GM18868 (cell line): ENCODE results near the gene RGCC.
A peak's percentile ranks its signal among the peaks of the same experiment; 100 is the strongest.

ENCODE experiments used
- ATAC-seq: cut with Tn5 transposase; IDR thresholded peaks from one replicate; pipeline ENCODE4 v1.9.1; 2021; ENCODE audit warnings: mild to moderate bottlenecking, moderate library complexity; ENCODE audit not compliant: unreplicated experiment

Gene RGCC

GRCh38 chr13:41452462-41452861 lies 4.9 kb upstream of the RGCC start:
- ATAC-seq, result no peak

GRCh38 chr13:41453620-41454019 lies 3.7 kb upstream of the RGCC start:
- no peak for ATAC-seq

GRCh38 chr13:41454170-41454569 lies 3.2 kb upstream of the RGCC start:
- ATAC-seq, result no peak

GRCh38 chr13:41455725-41456419 lies 1.5 kb upstream of the RGCC start:
- no peak for ATAC-seq

- peak; percentile 18 for ATAC-seq
These were observed 338 bp downstream of the RGCC start for GRCh38 chr13:41457589-41458186.

GRCh38 chr13:41458187-41458760 lies 924 bp downstream of the RGCC start:
- peak; percentile 32 for ATAC-seq

- peak; percentile 20 for ATAC-seq
These were observed 1.5 kb downstream of the RGCC start for GRCh38 chr13:41458761-41459431.

GRCh38 chr13:41459432-41460073 lies 2.2 kb downstream of the RGCC start:
- ATAC-seq, result no peak

GRCh38 chr13:41460074-41460465 lies 2.7 kb downstream of the RGCC start:
- ATAC-seq, result no peak

- no peak for ATAC-seq
These were observed 3.6 kb downstream of the RGCC start for GRCh38 chr13:41460930-41461329.

GRCh38 chr13:41461527-41462139 lies 4.3 kb downstream of the RGCC start:
- ATAC-seq, result no peak

- no peak for ATAC-seq
These were observed 5.1 kb downstream of the RGCC start for GRCh38 chr13:41462427-41462826.

- ATAC-seq, result peak; percentile 56
These were observed 6.7 kb downstream of the RGCC start for GRCh38 chr13:41463838-41464602.

- ATAC-seq, result peak; percentile 90
These were observed 8.0 kb downstream of the RGCC start for GRCh38 chr13:41465241-41465847.

GRCh38 chr13:41465898-41466320 lies 8.6 kb downstream of the RGCC start:
- ATAC-seq, result no peak

- ATAC-seq, result no peak
These were observed 10.1 kb downstream of the RGCC start for GRCh38 chr13:41467425-41467945.

- no peak for ATAC-seq
These were observed 11.3 kb downstream of the RGCC start for GRCh38 chr13:41468631-41469030.

GRCh38 chr13:41470196-41470595 lies 12.8 kb downstream of the RGCC start:
- ATAC-seq, result no peak

- ATAC-seq, result no peak
These were observed 14.4 kb downstream of the RGCC start for GRCh38 chr13:41471785-41472184.
